ENCODE measurements around the gene IZUMO4.

IZUMO4 gene

DNA sequence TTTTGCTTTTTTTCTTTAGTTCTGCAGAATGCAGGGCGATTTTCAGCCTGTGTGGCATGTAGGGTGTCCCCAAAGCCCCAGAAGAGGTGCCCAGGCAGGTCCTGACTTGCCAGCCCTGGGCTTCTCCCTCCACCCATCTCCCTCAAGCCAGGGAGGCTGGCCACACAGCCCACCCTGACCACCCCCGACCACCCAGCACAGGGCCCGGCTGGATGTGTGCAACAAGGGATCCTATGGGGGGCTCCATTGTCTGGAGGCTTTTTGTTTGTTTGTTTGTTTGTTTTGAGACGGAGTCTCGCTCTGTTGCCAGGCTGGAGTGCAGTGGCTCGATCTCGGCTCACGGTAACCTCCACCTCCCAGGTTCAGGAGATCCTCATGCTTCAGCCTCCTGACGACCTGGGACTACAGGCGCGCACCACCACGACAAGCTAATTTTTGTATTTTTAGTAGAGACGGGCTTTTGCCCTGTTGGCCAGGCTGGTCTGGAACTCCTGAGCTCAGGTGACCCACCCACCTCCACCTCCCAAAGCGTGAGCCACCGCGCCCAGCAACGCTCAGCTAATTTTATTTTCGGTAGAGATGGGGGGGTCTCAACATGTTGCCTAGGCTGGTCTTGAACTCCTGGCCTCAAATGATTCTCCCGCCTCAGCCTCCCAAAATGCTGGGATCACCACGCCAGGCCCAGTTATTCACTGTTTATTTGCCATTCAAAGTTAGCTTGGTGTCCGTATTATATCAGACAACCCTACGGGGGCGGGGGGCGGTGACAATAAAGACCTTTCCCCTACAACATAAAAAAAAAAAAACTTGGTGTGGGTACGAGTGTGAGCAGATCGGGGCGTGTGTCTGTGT, 37.9 kb upstream of the IZUMO4 start:
- no peak for DNase-seq (ENCODE audit: low read depth)

DNA sequence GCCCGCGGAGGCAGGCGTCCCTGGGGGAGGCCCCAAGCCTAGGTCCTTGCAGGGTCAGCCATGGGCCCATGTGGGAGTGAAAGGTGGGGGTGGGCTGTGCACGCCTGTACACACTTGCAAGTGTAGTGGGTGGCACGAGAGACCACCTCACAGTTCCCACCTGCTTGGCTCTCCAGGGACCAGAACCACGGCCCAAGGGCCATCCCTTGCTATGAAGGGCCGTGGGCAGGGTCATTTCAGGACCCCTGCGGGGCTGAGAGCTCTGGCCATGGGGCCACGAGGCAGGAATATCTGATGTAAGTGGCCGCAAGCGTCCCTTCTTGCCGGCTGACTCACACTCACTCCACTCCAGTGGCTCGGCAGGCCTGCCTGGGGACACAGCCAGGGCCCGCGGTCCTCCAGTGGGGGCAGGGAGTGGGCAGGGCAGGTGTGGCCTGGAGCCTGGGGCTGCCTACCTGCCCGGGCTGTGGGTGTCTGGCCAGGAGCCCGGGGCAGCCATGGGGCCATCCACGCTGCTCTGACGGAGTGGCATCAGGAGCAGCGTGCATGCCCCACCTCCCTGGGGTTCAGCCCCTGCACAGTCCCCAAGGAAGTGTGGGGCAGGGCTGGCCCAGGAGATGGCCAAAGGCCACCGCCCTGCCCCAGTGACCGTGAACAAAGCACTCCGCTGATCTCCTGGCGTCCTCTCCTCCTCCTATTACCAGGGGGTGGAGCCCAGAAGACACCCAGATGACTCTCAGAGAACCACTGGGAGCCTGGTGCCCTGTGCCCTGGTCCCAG, 37.1 kb upstream of the IZUMO4 start:
- no peak for DNase-seq (ENCODE audit: low read depth)

DNA sequence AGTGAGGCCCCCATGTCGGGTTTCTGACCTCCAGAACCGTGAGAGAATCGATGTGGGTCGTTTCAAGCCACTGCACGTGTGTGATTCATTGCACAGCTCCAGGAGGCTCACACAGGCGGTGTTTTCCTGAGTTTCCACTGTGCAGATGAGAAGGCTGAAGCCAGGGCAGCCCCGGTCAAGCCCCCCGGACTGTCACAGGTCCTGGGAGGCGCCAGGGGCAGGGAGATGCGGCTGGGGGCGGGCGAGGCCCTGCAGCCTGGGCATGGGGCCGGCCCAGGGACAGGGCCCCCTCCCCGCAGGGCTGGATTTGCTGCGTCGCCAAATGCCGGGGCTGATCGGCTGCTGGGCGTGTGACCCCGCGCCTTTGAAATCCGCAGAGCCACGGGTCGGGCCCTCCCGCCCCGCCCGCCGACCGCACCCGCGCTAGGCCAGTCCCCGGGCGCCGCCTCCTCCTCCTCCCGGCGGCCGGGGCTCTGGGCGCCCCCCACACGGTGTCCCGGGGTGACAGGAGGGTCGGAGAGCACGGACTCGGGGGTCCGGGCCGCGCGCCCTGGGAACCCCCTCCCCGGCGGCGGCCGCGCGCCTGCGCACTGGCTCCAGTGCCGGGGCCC, 35.7 kb upstream of the IZUMO4 start:
- no peak for DNase-seq (ENCODE audit: low read depth)

DNA sequence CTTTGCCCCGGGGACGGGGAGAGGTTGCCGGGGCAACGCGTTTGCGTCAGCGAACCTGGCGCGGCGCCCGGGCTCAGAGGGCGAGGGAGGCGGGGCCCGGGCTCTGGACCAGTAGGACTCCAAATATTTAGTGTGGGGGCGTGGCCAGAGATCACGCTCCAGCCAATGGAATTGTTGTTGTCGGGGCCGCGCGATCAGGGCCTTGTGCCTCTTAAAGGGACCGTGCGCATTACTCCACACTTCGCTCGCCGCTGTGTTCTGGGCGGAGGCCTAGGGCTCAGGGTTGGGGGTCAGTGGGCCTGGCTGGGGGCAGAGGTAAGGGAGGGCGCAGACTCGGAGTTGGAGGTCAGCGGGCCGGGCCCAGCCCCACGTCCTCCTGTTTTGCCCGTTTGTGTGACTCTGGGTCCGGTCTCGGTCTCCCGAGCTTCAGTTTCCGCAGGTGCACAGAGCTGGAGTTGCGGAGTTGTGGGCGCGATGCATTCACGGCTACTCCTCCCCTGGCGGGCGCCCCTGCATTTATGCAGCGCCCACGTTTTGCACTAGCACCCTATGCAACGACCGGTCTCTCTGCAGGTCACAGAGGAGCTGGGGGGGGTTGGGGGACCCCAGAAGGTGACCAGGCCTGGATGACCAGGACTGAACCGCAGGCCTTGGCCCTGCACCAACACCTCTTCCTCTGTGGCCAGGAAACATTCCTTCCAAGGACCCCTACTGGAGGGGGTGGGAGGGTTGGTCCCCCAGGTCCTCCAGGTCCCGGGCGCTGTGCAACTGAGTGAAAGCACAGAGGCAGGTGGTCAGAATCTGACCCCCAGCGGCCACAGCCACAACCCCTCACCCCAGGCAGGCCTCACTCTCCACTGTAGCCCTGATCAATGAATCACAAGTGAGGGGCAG, 35.0 kb upstream of the IZUMO4 start:
- DNase-seq (ENCODE audit: low read depth) = peak; percentile 99

DNA sequence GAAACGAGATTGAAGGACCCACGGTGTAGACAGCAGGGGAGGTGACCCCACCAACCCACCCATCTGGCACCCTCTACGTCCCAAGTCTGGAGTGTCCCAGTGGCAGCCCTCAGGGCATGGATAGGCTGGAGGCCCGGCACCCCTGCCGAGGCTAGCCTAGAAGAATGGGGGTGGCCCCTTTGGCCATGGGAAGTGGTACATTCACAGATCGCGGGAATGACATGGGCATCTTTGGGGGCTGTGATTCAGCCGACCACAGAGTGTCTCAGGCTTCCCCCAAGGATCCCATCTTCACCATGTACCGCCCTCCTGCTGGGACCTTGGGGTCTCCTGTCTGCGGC, 34.4 kb upstream of the IZUMO4 start:
- DNase-seq (ENCODE audit: low read depth) = no peak

DNA sequence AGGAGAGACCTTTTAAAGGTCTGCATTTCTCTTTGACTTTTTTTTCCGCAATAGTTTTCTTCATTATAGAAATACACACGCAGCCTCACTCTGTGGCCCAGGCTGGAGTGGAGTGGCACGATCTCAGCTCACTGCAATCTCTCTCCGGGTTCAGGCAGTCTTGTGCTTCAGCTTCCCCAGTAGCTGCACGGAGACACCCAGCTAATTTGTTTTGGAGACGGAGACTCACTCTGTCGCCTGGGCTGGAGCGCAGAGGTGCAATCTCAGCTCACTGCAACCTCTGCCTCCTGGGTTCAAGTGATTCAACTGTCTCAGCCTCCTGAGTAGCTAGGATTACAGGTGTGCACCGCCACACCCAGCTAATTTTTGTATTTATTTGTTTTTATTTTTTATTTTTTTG, 33.9 kb upstream of the IZUMO4 start:
- no peak for DNase-seq (ENCODE audit: low read depth)

DNA sequence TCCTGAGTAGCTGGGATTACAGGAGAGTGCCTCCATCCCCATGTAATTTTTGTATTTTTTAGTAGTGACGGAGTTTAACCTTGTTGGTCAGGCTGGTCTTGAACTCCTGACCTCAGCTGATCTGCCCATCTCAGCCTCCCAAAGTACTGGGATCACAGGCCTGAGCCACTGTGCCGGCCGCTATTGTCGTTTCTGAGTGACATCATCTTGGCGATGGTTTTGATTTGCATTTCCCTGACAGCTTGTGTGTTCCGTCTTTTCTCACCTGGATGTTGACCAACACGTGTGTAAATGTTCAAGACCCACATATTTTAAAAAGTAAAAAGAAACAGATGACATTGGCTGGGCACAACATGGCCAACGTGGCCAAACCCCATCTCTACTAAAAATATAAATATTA, 32.9 kb upstream of the IZUMO4 start:
- DNase-seq (ENCODE audit: low read depth) = no peak

DNA sequence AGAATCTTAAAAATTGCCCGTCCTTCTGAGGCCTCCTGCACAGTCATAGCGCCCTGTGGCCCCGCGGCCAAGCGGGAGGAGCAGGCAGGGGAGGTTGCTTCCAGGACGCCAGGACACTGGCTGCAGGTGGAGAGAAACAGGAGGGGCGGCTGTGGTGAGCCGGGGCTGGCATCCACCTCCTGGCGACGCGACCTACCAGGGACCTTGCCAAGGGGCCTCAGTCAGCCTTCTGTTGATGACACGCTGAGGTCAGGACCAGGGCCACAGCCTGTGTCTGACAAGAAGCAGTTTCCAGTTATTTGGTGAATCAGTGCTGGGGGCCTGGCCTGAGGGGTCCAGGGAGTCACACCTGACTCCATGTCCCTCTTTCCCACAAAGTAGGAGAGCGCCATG, 32.3 kb upstream of the IZUMO4 start:
- DNase-seq (ENCODE audit: low read depth) = no peak

DNA sequence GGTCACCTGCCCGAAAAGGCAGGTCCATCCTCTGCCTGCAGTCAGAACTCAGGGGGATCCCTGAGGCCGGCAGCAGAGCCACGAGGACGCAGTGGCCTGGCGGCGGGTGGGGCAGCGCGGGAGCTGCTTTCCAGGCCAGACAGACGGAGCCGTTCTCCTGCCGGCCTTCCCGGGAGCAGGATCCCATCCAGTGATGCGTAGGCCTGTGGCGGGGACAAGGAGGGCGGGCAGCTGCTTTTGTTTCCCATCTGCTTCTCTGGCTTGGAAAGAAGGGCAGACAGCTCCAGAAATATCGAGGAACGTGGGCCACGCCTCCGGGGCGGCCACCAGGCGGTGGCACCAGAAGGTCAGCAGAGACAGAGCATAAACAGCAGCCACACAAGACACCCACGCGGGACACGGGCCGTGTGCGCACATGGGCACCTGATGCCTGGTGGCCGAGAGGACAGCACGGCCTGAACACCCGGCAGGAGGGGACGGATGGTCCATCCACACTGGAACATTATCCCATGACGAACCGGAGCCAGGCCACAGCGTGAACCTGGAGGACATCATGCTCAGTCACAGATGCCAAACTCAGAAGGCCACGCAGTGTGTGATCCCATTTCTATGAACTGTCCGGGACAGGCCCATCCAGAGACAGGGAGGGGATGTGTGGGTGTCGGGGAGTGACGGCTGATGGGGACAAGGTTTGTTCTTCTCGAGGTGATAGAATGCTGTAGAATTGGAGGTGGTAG, 31.8 kb upstream of the IZUMO4 start:
- DNase-seq (ENCODE audit: low read depth) = no peak

DNA sequence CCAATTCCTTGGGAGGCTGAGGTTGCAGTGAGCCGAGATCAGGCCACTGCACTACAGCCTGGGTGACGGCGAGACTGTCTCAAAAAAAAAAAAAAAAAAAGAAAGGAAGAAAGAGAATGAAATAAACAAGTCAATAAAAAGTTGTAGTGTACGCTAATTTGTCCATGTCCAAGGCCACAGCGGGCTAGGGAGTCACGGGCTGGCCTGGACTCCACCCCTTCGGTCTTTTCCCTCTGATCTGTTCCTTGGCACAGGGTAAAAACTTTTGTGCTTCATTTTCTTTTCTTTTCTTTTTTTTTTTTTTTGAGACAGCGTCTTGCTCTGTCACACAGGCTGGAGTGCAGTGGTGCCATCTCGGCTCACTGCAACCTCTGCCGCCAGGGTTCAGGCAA, 26.3 kb upstream of the IZUMO4 start:
- DNase-seq (ENCODE audit: low read depth) = no peak

DNA sequence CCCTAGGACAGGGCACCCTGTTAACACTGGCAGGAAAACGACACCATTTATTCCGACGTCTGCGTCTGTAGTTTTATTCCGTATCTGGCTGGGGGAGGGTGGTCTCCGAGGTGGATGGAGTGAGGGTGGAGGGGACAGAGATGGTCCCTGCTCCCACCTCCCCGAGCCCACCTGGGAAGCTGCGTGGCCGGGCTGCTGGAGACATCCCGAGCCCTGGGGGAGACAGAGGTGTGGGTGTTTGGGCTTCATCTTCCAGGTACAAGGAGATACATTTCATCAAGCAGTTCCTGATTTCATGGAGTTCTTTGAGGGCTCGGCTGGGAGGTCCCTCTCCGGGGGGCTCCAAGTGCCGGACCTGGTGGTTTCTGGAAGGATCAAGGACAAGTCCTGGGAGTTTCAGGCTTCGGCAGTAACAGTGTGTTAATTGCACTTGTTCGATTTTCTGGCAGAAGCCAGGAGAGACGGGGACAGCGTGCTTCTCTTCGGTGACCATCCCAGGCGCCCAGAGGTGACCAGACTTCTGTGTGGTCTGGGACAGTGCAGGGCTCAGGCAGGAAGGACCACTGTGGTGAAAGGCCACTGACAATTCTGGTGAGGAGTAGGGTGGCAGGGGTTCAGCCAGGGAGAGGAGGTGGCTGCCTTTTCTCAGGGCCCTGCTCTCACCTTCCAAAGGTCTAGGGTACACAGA, 25.6 kb upstream of the IZUMO4 start:
- no peak for DNase-seq (ENCODE audit: low read depth)

DNA sequence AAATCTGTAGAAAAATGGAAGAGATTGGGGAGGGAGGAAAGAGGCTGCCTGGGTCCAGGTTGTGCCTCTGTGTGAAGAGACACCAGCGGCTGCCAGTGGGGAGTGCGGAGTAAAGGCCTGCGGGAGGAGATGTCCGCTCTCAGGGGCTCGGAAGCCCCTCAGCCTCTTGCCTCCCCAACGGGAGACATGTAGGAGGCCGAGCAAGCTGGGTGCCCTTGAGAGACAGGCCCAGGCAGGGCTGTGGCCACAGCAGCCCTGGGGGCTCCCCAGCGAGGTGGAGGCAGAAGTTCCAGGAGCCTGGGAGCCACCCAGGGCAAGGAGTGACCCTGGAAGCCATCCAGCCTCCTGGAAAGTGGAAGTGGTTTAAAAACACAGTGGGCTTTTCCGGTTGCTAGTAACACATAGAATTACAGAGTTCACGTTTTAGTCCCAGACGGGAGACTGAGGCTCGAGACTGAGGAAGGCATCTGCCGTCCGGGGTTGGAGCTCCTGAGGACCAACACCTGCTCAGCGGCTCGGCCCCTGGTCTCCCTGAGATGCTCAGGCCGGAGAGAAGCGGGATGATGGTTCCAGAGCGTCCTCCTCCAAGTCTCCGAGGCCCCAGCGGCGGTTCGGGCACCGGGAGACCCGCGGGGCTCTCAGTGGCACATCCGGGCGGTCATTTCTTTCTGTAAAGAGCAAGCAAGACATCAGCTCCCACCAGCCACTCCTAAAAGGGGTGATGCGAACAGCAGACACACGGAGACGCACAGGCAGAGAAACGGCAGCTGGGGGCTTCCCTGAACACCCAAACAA, 23.8 kb upstream of the IZUMO4 start:
- DNase-seq (ENCODE audit: low read depth) = no peak

DNA sequence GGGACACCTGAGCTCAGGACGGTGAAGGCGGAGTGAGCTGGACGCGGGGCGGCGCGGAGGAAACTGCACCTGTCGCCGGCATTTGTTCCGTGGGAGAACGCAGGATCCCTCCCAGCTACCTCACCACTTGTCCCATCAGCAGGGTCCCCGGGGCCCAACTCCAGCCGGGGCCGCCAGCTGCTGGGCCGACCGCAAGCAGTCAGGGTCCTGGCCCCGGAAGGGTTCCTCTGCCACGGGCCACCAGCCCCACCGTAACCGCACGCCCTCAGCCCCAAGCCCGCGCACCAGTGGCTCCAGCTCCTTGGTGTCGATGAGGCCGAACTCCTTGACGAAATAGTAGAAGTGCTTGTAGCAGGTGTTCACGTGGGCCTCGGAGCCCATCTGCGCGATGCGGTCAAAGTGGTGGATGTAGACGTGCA, 20.2 kb upstream of the IZUMO4 start:
- DNase-seq (ENCODE audit: low read depth) = no peak

DNA sequence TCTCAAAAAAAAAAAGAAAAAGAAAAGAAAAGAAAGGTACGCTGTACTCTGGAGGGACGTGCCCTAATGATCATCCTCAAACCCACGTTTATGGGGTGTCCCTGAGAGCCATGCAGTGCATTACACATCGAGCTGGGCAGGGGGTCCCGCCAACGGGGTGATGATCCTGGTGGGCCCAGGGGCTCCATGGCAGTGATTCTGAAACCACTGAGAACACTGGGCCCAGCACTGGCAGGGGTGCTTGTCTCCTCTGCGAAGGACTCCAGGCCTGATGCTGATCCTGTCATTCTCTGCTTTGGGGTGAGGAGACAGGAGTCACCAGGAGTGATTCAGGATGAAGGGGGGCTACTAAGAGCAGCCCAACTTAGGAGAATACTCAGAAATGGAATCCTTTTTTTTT, 19.3 kb upstream of the IZUMO4 start:
- DNase-seq (ENCODE audit: low read depth) = no peak

DNA sequence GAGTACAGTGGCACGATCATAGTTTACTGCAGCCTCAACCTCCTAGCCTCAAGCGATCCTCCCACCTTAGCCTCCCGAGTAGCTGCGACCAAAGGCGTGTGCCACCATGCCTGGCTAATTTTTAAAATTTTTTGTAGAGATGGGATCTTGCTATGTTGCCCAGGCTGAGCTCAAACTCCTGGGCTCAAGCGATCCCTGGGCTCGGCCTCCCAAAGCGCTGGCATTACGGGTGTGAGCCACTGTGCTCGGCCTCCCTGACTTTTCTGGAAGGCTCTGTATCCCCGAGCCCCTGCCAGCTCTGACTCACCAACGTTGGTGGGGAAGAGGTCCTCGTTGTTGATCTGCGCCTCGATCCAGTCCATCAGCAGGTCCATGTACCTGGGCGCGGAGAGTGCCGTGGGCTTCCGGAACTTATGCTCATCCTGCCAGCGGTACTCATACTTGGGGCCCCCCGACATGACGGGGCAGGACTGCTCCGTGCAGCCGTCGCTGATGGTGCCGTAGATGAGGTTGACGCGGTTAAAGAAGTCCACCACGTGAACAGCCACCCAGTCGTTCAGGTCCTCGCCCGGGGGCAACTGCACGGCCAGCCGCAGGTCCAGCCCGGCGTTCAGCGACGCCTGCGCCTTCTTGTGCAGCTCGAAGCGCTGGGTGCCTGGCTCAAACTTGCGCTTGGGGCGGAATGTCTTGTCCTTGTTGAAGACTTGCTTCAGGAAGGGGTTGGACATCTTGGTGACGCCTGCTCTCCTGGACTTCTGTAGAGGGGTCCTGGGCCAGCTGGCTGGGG, 18.7 kb upstream of the IZUMO4 start:
- DNase-seq (ENCODE audit: low read depth) = no peak

DNA sequence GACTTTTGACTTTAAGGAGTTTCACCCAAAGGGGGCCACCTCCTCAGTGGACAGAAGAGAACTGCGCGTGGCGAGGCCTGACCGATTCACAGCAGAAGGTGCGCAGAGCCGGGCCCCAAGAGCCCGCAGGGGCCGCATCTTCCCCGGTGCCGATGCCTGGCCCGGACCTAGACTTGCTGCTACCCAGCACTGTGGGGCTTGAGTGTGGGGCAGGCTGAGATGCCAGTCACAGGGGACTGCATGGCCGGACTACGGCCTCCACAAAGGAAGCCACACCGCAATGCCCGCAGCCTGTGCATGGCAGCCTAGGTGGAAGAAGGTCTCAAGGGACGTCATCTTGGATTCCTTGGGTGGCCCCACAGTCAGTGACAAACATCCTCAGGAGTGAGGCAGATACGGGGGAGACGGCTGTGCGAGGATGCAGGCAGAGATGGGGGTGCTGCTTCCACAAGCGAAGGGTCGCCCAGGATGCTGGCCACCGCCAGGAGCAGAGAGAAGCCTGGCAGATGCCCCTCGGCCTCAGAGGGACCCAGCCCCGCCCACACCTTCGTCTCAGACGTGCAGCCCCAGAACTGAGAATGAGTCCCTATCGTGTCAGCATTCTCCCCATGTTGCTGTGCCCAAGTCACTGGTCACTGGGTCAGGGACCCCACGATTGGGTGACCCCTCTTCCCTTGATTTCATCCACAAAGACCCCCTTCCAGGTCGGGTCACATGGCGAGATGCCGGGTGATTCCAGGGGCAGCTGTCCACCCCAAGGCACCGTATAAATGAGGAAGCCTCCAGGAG, 17.4 kb upstream of the IZUMO4 start:
- DNase-seq (ENCODE audit: low read depth) = no peak

DNA sequence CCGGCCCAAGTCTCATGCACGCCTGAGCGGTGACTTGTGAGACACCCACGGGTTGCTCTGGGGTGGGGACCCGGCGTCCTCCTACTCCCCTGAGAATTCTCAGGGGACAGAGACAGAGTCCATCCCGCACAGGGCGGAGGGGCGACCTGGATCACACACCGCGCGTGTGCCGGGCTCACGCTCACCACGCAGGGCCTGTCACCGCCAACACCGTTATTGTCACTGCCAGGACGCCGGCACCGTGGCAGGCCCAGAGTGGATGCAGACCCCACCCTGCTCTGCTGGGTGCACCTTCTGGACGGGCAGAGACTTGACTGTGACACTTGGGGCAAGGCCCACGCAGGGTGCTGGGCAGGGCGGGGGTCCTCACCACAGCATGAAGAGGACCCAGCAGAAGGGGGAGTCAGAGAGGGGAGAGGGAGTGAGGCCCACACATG, 16.8 kb upstream of the IZUMO4 start:
- no peak for DNase-seq (ENCODE audit: low read depth)

DNA sequence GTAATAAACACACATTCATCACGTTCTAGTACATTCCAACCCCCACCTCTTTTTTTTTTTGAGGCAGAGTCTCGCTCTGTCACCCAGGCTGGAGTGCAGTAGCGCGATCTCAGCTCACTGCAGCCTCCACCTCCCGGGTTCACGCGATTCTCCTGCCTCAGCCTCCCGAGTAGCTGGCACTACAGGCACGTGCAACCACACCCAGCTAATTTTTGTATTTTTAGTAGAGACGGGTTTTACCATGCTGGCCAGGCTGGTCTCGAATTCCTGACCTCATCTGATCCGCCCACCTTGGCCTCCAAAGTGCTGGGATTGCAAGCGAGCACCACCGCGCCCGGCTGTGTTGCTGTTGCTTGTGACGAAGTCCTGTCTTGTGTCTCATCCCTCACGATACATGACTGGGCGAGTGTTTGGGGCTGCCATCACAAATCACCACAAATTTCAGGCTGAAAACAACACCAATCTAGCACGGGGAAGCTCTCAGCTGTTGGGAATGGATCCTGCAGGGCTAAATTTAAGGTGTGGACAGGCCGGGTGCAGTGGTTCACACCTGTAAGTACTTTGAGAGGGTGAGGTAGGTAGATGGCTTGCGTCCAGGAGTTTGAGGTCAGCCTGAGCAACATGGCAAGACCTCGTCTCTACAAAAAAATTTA, 16.3 kb upstream of the IZUMO4 start:
- DNase-seq (ENCODE audit: low read depth) = no peak
